Central memory CD8-positive, alpha-beta T cell (primary cell): ENCODE data around the gene WNK2.
A peak's percentile ranks its signal among the peaks of the same experiment; 100 is the strongest.

Source experiments
- ATAC-seq: fragments of 150-1000 bp; cut with Tn5 transposase; replicated peaks from 2 replicates; pipeline ENCODE4 v1.10.0; 2022; ENCODE audit warnings: mild to moderate bottlenecking, moderate FRiP score, moderate number of reproducible peaks; ENCODE audit not compliant: poor library complexity, severe bottlenecking; ENCODE audit errors: extremely low read depth
- DNase-seq, 2 donors: peaks; one replicate each; pipeline ENCODE4 v3.0.0; 2021; ENCODE audit warnings: low spot score in 2 of 2
- H3K27ac Mint-ChIP-seq: one replicate; pipeline ENCODE4 v1.8.0; 2022; ENCODE audit warnings: low read depth, mild to moderate bottlenecking, moderate library complexity, mixed read lengths
- H3K27me3 Mint-ChIP-seq: one replicate; pipeline ENCODE4 v1.8.0; 2022; ENCODE audit warnings: mixed read lengths
- H3K36me3 Mint-ChIP-seq: one replicate; pipeline ENCODE4 v1.8.0; 2022; ENCODE audit warnings: mild to moderate bottlenecking, moderate library complexity, mixed read lengths; ENCODE audit not compliant: insufficient read depth
- H3K4me1 Mint-ChIP-seq: one replicate; pipeline ENCODE4 v1.8.0; 2022; ENCODE audit warnings: mixed read lengths
- H3K4me3 Mint-ChIP-seq: one replicate; pipeline ENCODE4 v1.8.0; 2022; ENCODE audit warnings: mild to moderate bottlenecking, moderate library complexity, mixed read lengths
- H3K9me3 Mint-ChIP-seq: one replicate; pipeline ENCODE4 v1.8.0; 2022; ENCODE audit warnings: mixed read lengths

Gene WNK2

GRCh38 chr9:93149361-93149760, 34.6 kb upstream of the WNK2 start:
- H3K4me3 Mint-ChIP-seq: no peak overlapping the region
- no peaks in the 10 kb centered on the region for H3K9me3 Mint-ChIP-seq
- H3K36me3 Mint-ChIP-seq: peaks cover 4% of the 10 kb centered on the region
- DNase-seq (no peak), ATAC-seq (no peak)
- peaks cover 4% of the 10 kb centered on the region for H3K4me1 Mint-ChIP-seq
- no peak overlapping the region for H3K27ac Mint-ChIP-seq
- no peaks in the 10 kb centered on the region for H3K27me3 Mint-ChIP-seq

- Mint-ChIP-seq H3K4me1 (no peaks in the 10 kb centered on the region), H3K36me3 (peaks cover 2% of the 10 kb centered on the region), H3K27me3 (no peaks in the 10 kb centered on the region), H3K4me3 (no peak overlapping the region), H3K9me3 (no peaks in the 10 kb centered on the region), H3K27ac (no peak overlapping the region)
- DNase-seq (no peak), ATAC-seq (no peak)
Measured at GRCh38 chr9:93151097-93151784, 32.7 kb upstream of the WNK2 start.

GRCh38 chr9:93154293-93154903, 29.5 kb upstream of the WNK2 start:
- Mint-ChIP-seq H3K4me3 (no peak overlapping the region), H3K27me3 (no peaks in the 10 kb centered on the region), H3K9me3 (no peaks in the 10 kb centered on the region), H3K27ac (no peak overlapping the region), H3K4me1 (no peaks in the 10 kb centered on the region), H3K36me3 (no peaks in the 10 kb centered on the region)
- DNase-seq (no peak), ATAC-seq (no peak)

- H3K27me3 Mint-ChIP-seq: no peaks in the 10 kb centered on the region
- no peak overlapping the region for H3K4me3 Mint-ChIP-seq
- ATAC-seq: no peak
- no peak for DNase-seq
- H3K27ac Mint-ChIP-seq: no peak overlapping the region
- H3K36me3 Mint-ChIP-seq: no peaks in the 10 kb centered on the region
- no peaks in the 10 kb centered on the region for H3K9me3 Mint-ChIP-seq
- peaks cover 7% of the 10 kb centered on the region for H3K4me1 Mint-ChIP-seq
Measured at GRCh38 chr9:93155716-93156474, 28.0 kb upstream of the WNK2 start.

GRCh38 chr9:93156475-93157008, 27.4 kb upstream of the WNK2 start:
- H3K27ac Mint-ChIP-seq: no peak overlapping the region
- H3K36me3 Mint-ChIP-seq: no peaks in the 10 kb centered on the region
- no peaks in the 10 kb centered on the region for H3K9me3 Mint-ChIP-seq
- no peaks in the 10 kb centered on the region for H3K27me3 Mint-ChIP-seq
- DNase-seq (no peak), ATAC-seq (peak; percentile 50)
- H3K4me3 Mint-ChIP-seq: no peak overlapping the region
- H3K4me1 Mint-ChIP-seq: peaks cover 7% of the 10 kb centered on the region

GRCh38 chr9:93159601-93160471, 24.1 kb upstream of the WNK2 start:
- H3K9me3 Mint-ChIP-seq: no peaks in the 10 kb centered on the region
- ATAC-seq (peak; percentile 79), DNase-seq (peak; percentile 43 to 61)
- no peak overlapping the region for H3K4me3 Mint-ChIP-seq
- no peaks in the 10 kb centered on the region for H3K36me3 Mint-ChIP-seq
- H3K4me1 Mint-ChIP-seq: peaks cover 7% of the 10 kb centered on the region
- no peak overlapping the region for H3K27ac Mint-ChIP-seq
- no peaks in the 10 kb centered on the region for H3K27me3 Mint-ChIP-seq

GRCh38 chr9:93161786-93162562, 22.0 kb upstream of the WNK2 start:
- no peak for DNase-seq
- Mint-ChIP-seq H3K27ac (no peak overlapping the region), H3K9me3 (no peaks in the 10 kb centered on the region), H3K36me3 (no peaks in the 10 kb centered on the region), H3K27me3 (no peaks in the 10 kb centered on the region), H3K4me1 (peaks cover 7% of the 10 kb centered on the region), H3K4me3 (no peak overlapping the region)
- no peak for ATAC-seq

- Mint-ChIP-seq H3K27me3 (no peaks in the 10 kb centered on the region), H3K4me3 (no peak overlapping the region), H3K36me3 (no peaks in the 10 kb centered on the region), H3K9me3 (no peaks in the 10 kb centered on the region), H3K4me1 (peaks cover 7% of the 10 kb centered on the region), H3K27ac (no peak overlapping the region)
- DNase-seq: no peak
- ATAC-seq: no peak
Measured at GRCh38 chr9:93164085-93164484, 19.9 kb upstream of the WNK2 start.

- DNase-seq (no peak), ATAC-seq (no peak)
- Mint-ChIP-seq H3K27ac (no peak overlapping the region), H3K9me3 (no peaks in the 10 kb centered on the region), H3K36me3 (no peaks in the 10 kb centered on the region), H3K4me1 (peaks cover 15% of the 10 kb centered on the region), H3K4me3 (no peak overlapping the region), H3K27me3 (no peaks in the 10 kb centered on the region)
Measured at GRCh38 chr9:93166699-93167098, 17.2 kb upstream of the WNK2 start.

- DNase-seq: no peak
- peaks cover 15% of the 10 kb centered on the region for H3K4me1 Mint-ChIP-seq
- no peak overlapping the region for H3K27ac Mint-ChIP-seq
- H3K9me3 Mint-ChIP-seq: no peaks in the 10 kb centered on the region
- no peak for ATAC-seq
- no peak overlapping the region for H3K4me3 Mint-ChIP-seq
- H3K27me3 Mint-ChIP-seq: no peaks in the 10 kb centered on the region
- no peaks in the 10 kb centered on the region for H3K36me3 Mint-ChIP-seq
Measured at GRCh38 chr9:93167185-93167584, 16.8 kb upstream of the WNK2 start.

GRCh38 chr9:93167838-93168237, 16.1 kb upstream of the WNK2 start:
- Mint-ChIP-seq H3K4me1 (peaks cover 15% of the 10 kb centered on the region), H3K4me3 (no peak overlapping the region), H3K9me3 (no peaks in the 10 kb centered on the region), H3K27me3 (no peaks in the 10 kb centered on the region), H3K27ac (no peak overlapping the region), H3K36me3 (no peaks in the 10 kb centered on the region)
- ATAC-seq (no peak), DNase-seq (no peak)
